Activated naive CD4-positive, alpha-beta T cell treated with anti-CD3 and anti-CD28 coated beads for 36 hours (primary cell): ENCODE measurements around the gene ZFP92. TPM values are rescaled to one million over a fixed set of nuclear protein-coding genes. Genes with fewer than 3 reads are reported as not detected.

ENCODE experiments used
- CTCF ChIA-PET: fragments of 350-600 bp; sonication (Branson Sonifier 250); formaldehyde crosslinking; loops from one replicate; lab custom pipeline; 2021; ENCODE audit warnings: antibody characterized with exemption; lab: Charles Lee
- DNase-seq: peaks from one replicate; pipeline ENCODE4 v3.0.0-alpha.2; 2020
- H3K27ac Mint-ChIP-seq: one replicate; pipeline ENCODE4 v1.8.0; 2021; ENCODE audit warnings: mild to moderate bottlenecking, mixed read lengths
- H3K27me3 Mint-ChIP-seq: one replicate; pipeline ENCODE4 v1.8.0; 2021; ENCODE audit warnings: low read depth, mixed read lengths
- H3K36me3 Mint-ChIP-seq: one replicate; pipeline ENCODE4 v1.8.0; 2021; ENCODE audit warnings: low read depth, mixed read lengths
- H3K4me1 Mint-ChIP-seq: one replicate; pipeline ENCODE4 v1.8.0; 2021; ENCODE audit warnings: low read depth, mixed read lengths
- H3K4me3 Mint-ChIP-seq: one replicate; pipeline ENCODE4 v1.8.0; 2021; ENCODE audit warnings: mild to moderate bottlenecking, moderate library complexity, mixed read lengths
- H3K9me3 Mint-ChIP-seq: one replicate; pipeline ENCODE4 v1.8.0; 2021; ENCODE audit warnings: mixed read lengths
- intact Hi-C: fragments of 100-400 bp; cut with micrococcal nuclease; formaldehyde crosslinking; loops from one replicate; pipeline ENCODE4 v1.15.1; 2023
- total RNA-seq, 2 experiments: library from RNA; stranded (reverse); gene quantifications; one replicate each; pipeline ENCODE4 v1.2.3, GENCODE V29; 2021

The ZFP92 gene
- total RNA-seq, 2 experiments from 2014 or later, result 0.59 to 0.74 TPM

DNA sequence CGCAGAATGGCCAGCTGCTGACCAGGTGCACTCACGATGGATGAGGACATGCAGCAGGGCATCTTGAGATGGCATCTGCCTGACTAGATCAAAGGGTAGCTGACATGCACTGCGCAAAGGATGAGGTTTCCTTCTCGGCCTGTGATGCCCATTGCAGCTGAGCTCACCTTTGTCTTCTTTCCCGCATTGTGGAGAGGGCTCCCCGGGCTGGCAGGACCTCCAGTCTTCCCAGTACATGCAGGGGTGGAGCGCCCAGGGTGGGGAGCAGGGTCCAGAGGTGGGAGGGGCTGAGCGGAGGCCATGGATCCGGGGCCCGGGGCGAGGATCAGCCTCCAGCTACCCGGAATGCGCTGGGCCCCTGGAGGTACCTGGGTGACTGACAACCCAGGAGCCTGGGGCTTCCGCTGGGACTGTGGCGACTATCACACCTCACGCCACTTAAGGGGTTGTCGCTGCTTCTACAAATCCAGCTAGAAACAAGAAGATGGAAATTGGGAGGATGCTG, 22.6 kb downstream of the ZFP92 start:
- Mint-ChIP-seq H3K36me3 (no peaks in the 10 kb centered on the region), H3K27ac (no peak overlapping the region), H3K9me3 (no peaks in the 10 kb centered on the region), H3K4me1 (no peaks in the 10 kb centered on the region), H3K27me3 (peaks cover 2% of the 10 kb centered on the region), H3K4me3 (no peak overlapping the region)
- intact Hi-C loops, result loop anchor here (10.0 kb wide), 1 partner anchor 399 kb away; no protein-coding TSS in a partner anchor
- CTCF ChIA-PET, result no interaction called here
- DNase-seq, result no peak

DNA sequence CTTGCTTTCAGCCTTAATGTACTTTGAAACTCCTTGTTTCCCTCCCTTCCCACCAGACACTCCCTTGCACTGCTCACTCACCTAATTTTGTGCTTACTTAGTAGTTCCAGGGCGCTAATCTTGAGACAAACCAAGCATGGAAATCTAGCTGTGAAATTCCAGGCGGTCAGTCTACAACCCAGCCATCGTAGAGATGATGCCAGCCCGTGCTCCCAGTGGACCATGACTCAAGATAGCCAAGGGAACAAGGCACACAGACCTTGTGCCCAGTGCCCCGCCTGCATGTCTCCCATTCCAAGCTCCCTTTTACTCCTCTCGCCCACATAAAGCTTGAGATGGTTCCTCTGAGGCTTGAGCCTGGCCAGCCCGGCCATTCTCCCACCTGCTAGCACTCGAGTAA, 23.5 kb downstream of the ZFP92 start:
- no peak overlapping the region for H3K4me3 Mint-ChIP-seq
- intact Hi-C loops, result loop anchor here (10.0 kb wide), 1 partner anchor 400 kb away; no protein-coding TSS in a partner anchor
- CTCF ChIA-PET, result no interaction called here

DNA sequence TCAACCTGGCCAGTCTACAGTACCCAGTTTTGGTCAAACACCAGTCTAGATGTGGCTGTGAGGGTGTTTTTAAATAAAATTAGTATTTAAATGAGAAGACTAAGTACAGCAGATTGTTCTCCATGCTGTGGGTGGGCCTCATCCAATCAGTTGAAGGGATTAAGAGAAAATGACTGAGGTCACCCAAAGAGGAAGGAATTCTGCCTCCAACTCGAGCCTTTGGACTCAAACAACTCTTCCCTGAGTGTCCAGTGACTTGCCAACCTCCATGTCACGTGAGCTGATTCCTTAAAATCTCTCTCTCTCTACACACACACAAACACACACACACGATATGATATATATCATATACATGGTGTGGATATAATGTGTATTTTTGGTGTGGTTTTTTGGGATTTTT, 24.6 kb downstream of the ZFP92 start:
- H3K4me1 Mint-ChIP-seq, result no peaks in the 10 kb centered on the region
- CTCF ChIA-PET, result no interaction called here
- H3K4me3 Mint-ChIP-seq, result no peak overlapping the region
- DNase-seq, result no peak
- intact Hi-C loops, result loop anchor here (10.0 kb wide), 1 partner anchor 401 kb away; no protein-coding TSS in a partner anchor
- no peaks in the 10 kb centered on the region for H3K9me3 Mint-ChIP-seq
- no peaks in the 10 kb centered on the region for H3K27me3 Mint-ChIP-seq
- no peak overlapping the region for H3K27ac Mint-ChIP-seq
- no peaks in the 10 kb centered on the region for H3K36me3 Mint-ChIP-seq

More for the DNA sequence above, 23.5 kb downstream of the ZFP92 start:
- Mint-ChIP-seq H3K27ac (no peak overlapping the region), H3K9me3 (no peaks in the 10 kb centered on the region), H3K4me1 (no peaks in the 10 kb centered on the region), H3K27me3 (peaks cover 2% of the 10 kb centered on the region), H3K36me3 (no peaks in the 10 kb centered on the region)
- no peak for DNase-seq

DNA sequence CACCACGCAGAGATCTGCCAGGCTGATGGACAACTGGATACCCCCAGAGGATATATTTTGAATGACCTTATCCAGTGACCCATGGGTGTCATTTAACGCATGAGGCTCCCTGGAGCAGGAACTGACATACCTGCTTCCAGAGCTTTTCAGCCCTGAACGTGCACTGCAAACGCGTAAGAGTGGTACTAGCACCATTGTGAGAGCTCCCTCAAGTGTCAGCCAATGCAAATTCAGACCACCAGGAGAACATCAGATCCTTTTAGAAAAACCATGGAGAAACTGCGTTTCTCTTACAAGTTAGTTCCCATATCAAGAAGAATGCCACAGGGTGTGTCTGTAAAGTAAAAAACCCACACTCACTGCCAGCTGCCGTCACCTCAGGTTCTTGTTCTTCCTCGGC, 27.3 kb downstream of the ZFP92 start:
- peak; percentile 23 for DNase-seq
- CTCF ChIA-PET, result interaction anchor here (0.6 kb wide), 1 partner anchor 71 kb away, joined by 3 read pairs; no protein-coding TSS in a partner anchor
- Mint-ChIP-seq H3K4me1 (no peaks in the 10 kb centered on the region), H3K36me3 (no peaks in the 10 kb centered on the region), H3K27me3 (no peaks in the 10 kb centered on the region), H3K4me3 (no peak overlapping the region), H3K27ac (no peak overlapping the region), H3K9me3 (no peaks in the 10 kb centered on the region)
- intact Hi-C loops, result loop anchor here (1.0 to 10.0 kb wide), 2 partner anchors 404 to 496 kb away; no protein-coding TSS in a partner anchor

DNA sequence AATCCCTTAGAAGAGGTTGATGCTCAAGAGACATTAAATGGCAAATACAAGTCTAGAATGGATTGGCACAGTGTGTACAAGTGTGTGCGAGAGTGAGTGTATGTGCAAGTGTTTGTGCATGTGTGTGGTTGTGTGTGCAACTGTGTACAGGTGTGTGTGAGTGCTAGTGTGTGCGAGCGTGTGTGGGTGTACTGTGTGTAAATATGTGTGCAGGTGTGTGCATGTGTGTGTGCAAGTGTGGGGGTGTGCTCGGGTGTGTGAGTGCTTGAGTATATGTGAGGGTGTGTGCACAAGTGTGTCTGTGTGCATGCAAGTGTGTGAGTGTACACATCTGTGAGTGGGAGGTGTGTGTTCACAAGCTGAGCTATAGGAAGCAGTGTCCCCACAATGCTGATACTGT, 28.7 kb downstream of the ZFP92 start:
- no peaks in the 10 kb centered on the region for H3K36me3 Mint-ChIP-seq
- intact Hi-C loops, result loop anchor here (10.0 kb wide), 1 partner anchor 405 kb away; no protein-coding TSS in a partner anchor
- no peak overlapping the region for H3K27ac Mint-ChIP-seq
- CTCF ChIA-PET, result no interaction called here
- DNase-seq, result no peak
- H3K4me3 Mint-ChIP-seq, result no peak overlapping the region
- no peaks in the 10 kb centered on the region for H3K4me1 Mint-ChIP-seq
- no peaks in the 10 kb centered on the region for H3K9me3 Mint-ChIP-seq
- no peaks in the 10 kb centered on the region for H3K27me3 Mint-ChIP-seq

DNA sequence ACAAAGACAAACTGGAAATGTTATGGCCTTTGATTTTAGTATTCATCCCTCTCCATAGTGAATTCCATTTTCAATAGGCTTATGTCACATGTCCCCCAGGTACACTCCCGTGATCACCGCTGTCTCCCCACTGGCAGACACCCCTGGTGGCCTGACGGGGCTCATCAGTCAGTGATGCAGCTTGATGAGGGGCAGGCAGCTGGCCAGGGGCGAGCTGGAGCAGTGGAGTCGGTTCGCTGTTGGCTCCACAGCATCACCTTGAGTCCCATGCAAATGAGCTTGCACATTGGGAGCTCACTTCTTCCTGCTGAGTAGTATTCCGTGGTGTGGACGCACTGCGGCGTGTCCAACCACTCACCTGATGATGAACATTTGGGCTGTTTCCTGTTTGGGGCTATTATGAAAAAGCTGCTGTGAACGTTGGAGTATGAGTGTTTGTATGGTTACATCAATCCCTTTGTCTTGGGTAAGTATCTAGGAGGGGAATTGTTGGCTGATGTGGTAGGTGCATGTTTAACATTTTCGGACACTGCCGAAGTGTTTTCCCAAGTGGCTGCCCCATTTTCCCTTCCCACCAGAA, 29.4 kb downstream of the ZFP92 start:
- Mint-ChIP-seq H3K27ac (no peak overlapping the region), H3K27me3 (no peaks in the 10 kb centered on the region), H3K4me1 (no peaks in the 10 kb centered on the region), H3K9me3 (no peaks in the 10 kb centered on the region), H3K36me3 (no peaks in the 10 kb centered on the region), H3K4me3 (no peak overlapping the region)
- intact Hi-C loops, result no loop called here
- CTCF ChIA-PET, result no interaction called here
- no peak for DNase-seq

DNA sequence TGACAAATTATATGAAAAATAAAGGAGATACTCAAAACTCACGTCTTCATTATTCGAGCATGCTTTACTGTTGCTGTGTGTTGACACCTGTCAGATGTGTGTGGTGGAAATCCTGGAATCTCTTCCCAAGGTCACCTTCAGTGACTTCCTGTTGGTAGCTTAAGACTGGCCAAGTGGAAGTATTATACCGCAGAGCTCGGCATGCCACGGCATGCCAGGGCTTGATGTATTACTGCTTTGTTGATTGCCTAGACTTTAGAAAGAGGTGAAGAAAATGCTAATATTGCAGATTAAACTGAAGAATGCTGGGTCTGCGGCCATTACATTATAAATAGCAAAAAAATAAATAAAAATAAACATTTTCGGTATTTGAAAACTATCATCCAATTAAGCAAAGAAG, 30.0 kb downstream of the ZFP92 start:
- H3K4me3 Mint-ChIP-seq, result no peak overlapping the region
- intact Hi-C loops, result no loop called here
- H3K4me1 Mint-ChIP-seq, result no peaks in the 10 kb centered on the region
- H3K36me3 Mint-ChIP-seq, result no peaks in the 10 kb centered on the region
- no peak overlapping the region for H3K27ac Mint-ChIP-seq
- DNase-seq, result no peak
- H3K9me3 Mint-ChIP-seq, result no peaks in the 10 kb centered on the region
- CTCF ChIA-PET, result no interaction called here
- no peaks in the 10 kb centered on the region for H3K27me3 Mint-ChIP-seq

DNA sequence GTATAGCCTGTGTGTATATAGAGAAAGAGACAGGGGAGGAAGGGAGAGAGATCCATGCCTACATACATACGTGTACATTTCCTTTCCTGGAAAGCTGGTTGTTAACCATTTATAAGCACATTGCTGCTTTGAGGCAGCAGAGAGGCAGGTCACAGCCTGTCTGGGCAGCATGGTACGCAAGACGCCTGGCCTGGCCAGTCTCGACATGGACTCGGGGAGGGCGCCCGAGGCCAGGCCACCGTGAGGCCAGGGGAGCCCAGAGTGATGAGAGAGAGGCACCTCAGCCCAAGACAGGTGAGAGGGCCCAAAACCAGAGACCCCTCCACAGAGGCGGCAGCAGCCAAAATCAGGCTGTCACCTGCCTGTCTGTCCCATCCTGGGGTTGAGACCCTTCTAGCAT, 30.7 kb downstream of the ZFP92 start:
- H3K27ac Mint-ChIP-seq, result no peak overlapping the region
- intact Hi-C loops, result no loop called here
- H3K9me3 Mint-ChIP-seq, result no peaks in the 10 kb centered on the region
- H3K36me3 Mint-ChIP-seq, result no peaks in the 10 kb centered on the region
- no peak for DNase-seq
- no peaks in the 10 kb centered on the region for H3K4me1 Mint-ChIP-seq
- H3K27me3 Mint-ChIP-seq, result no peaks in the 10 kb centered on the region
- no peak overlapping the region for H3K4me3 Mint-ChIP-seq
- CTCF ChIA-PET, result no interaction called here

DNA sequence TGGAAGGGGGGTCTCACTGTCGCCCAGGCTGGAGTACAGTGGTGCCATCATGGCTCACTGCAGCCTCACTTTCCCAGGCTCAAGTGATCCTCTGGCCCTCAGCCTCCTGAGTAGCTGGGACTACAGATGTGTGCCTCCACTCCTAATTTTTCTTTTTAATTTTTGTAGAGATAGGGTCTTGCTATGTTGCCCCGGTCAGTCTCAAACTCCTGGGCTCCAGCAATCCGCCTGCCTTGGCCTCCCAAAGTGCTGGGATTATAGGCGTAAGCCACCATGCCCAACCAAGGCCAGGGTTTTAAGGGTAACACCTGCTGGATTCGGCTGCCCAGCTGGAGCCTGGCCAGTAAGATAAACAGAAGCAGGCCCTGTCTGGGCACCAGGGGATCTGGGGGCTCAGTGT, 31.2 kb downstream of the ZFP92 start:
- CTCF ChIA-PET, result no interaction called here
- no peaks in the 10 kb centered on the region for H3K9me3 Mint-ChIP-seq
- no peaks in the 10 kb centered on the region for H3K4me1 Mint-ChIP-seq
- H3K27ac Mint-ChIP-seq, result no peak overlapping the region
- H3K4me3 Mint-ChIP-seq, result no peak overlapping the region
- no peak for DNase-seq
- no peaks in the 10 kb centered on the region for H3K27me3 Mint-ChIP-seq
- intact Hi-C loops, result no loop called here
- H3K36me3 Mint-ChIP-seq, result no peaks in the 10 kb centered on the region

DNA sequence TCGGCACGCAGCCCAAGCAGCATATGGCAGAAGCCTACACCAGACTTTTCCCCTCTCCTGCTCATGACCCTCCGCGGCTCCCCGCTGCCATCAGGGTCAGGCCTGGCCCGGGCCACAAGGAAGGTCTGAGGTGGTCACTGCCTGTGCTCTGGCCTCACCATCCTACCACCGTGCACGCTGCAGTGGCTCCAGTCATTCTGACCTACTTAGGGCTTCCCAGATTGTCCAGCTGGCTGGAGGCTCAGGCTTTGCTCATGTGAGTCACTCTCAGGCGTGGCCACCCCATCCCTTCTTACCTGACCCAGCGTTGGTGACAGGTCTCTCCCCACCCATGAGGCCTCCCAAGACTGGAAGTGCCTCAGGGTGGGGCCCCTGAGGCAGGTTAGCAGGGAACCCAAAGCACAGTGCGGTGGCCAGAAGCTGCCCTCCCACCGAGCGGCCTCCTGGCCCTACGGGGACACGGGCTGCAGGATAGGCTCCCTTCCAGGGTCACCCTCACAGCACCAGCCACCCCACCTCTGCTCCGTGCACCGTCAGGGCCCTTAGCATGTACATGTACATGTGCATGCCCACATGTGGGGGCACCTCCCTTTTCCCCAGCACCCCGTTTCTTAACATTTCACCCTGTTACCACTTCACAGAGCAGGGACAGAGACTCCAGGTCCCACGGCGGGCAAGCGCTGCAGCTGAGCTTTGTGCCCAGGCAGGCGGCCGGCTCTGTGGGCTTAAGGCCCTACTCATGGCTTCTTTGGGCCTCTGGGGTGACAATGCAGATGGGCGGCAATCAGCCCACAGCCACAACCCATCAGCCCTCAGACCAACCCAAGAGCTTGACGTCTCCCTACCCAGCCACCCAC, 32.4 kb downstream of the ZFP92 start:
- H3K4me3 Mint-ChIP-seq, result no peak overlapping the region

DNA sequence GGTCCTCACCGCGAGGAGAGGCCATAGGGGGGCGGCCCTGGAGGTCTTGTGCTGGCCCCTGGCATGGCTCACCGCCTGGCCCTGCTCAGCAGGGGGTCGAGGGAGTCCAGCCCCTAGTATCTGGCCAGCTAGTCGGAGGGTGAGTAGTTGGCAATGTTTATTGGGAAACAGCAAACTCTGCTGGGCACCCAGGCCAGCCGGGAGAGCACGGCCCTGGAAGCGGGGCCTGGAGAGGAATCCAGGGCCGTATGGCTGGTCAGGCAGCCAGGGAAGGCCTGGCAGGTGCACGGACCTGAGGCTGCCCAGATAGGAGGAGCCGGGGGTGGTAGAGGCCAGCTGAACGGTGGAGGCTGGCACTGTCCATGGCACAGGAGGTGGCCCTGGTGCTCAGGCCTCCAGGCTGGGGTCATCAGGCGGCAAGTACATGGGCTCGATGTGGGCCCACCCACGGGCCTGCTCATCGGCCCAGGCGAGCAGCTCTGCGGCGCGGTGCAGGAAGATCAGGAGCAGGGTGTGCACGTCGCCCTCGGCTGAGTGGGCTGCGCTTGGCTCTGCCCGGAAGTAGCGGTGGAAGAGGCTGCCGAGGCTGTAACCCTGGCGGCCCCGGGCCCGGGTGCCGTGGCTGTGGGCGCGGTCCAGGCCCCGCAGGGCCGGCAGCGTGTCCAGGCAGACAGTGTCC, 33.2 kb downstream of the ZFP92 start:
- DNase-seq, result no peak
- Mint-ChIP-seq H3K36me3 (no peaks in the 10 kb centered on the region), H3K4me3 (no peak overlapping the region), H3K27me3 (no peaks in the 10 kb centered on the region), H3K27ac (no peak overlapping the region), H3K4me1 (no peaks in the 10 kb centered on the region), H3K9me3 (no peaks in the 10 kb centered on the region)
- intact Hi-C loops, result no loop called here
- CTCF ChIA-PET, result no interaction called here

More for the DNA sequence above, 32.4 kb downstream of the ZFP92 start:
- CTCF ChIA-PET, result no interaction called here
- Mint-ChIP-seq H3K4me1 (no peaks in the 10 kb centered on the region), H3K9me3 (no peaks in the 10 kb centered on the region), H3K27me3 (no peaks in the 10 kb centered on the region), H3K27ac (no peak overlapping the region), H3K36me3 (no peaks in the 10 kb centered on the region)
- intact Hi-C loops, result no loop called here
- DNase-seq, result no peak

DNA sequence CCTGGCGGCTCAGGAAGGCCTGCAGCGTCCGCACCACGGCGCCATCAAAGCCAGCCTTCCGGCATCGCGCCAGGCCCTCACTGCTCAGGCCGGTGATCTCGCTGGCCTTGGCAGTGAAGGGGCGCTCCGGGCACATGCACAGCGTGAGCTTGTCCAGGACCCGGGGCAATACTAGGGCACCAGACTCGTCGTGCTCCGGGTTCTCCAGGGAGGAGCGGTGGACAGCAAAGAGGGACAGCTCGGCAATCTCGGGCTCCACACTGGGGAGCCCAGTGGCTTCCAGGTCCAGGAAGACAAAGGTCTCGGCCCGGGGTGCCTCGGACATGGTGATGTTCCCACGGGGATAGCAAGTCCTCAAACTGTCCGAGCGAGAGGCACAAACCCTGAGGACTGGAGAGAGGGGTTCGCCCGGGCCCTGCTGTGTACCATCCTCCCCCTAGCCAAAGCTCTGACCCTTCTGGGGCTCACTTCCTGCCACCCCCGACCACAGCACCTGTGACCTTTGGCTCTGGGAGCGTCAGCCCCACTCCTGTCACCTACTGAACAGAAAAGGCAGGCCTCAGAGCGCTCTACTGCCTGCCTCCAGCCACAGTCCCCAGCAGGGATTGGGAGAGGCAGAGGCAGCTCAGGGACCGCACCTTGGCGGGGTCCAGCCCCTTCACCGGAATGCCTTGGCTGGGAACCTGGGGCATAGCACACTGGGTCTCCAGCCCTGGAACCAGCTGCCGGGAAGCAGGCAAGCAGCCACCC, 34.0 kb downstream of the ZFP92 start:
- no peak for DNase-seq
- Mint-ChIP-seq H3K27me3 (no peaks in the 10 kb centered on the region), H3K27ac (no peak overlapping the region), H3K9me3 (no peaks in the 10 kb centered on the region), H3K4me3 (no peak overlapping the region), H3K36me3 (no peaks in the 10 kb centered on the region), H3K4me1 (no peaks in the 10 kb centered on the region)
- CTCF ChIA-PET, result no interaction called here
- intact Hi-C loops, result no loop called here
